SK-N-SH (cell line): ENCODE results near the gene POLL. TPM values are rescaled to one million over a fixed set of nuclear protein-coding genes. Genes with fewer than 3 reads are reported as not detected.
"Not testable (repeated sequence)": the region's sequence is repeated elsewhere in the genome, so short reads cannot be mapped to it uniquely, and the experiment has no call there.

ENCODE experiments used
- CTCF ChIA-PET: fragments of 300-600, 350-600 bp; formaldehyde crosslinking; extraction: SDS; loops from one replicate; lab custom pipeline; 2021; lab: Yijun Ruan, JAX
- POLR2A ChIA-PET: fragments of 350-600 bp; sonication (Branson Sonifier 250); formaldehyde crosslinking; extraction: SDS; loops from one replicate; lab custom pipeline; 2020; ENCODE audit warnings: antibody characterized with exemption, inconsistent platforms; lab: Yijun Ruan, JAX
- DNase-seq: peaks from one replicate; pipeline ENCODE4 v3.0.0; 2012
- H2AFZ ChIP-seq: fragments of 200-600 bp; sonication (generic); 2 replicates; pipeline ENCODE4 v1.8.1; 2016; ENCODE audit warnings: antibody characterized with exemption, mild to moderate bottlenecking, low read depth
- H3F3A ChIP-seq: fragments of 200-600 bp; sonication (generic); replicated peaks from 2 replicates; pipeline ENCODE3; 2016; ENCODE audit warnings: antibody characterized with exemption, mild to moderate bottlenecking; ENCODE audit not compliant: insufficient read depth
- H3K27ac ChIP-seq, 2 experiments: fragments of 200-500 bp in 1 of 2; fragments of 200-600 bp in 1 of 2; sonication (Bioruptor generic) in 1 of 2; sonication (generic), shearing (Covaris generic) in 1 of 2; 2 replicates each; pipeline versions ENCODE4 v1.5.1 to v1.6.1; 2014 to 2016; ENCODE audit warnings: low read depth in 2 of 2, inconsistent platforms in 1 of 2, low read length in 1 of 2, mild to moderate bottlenecking in 1 of 2, mixed read lengths in 1 of 2
- H3K27me3 ChIP-seq: fragments of 200-600 bp; sonication (generic), shearing (Covaris generic); 2 replicates; pipeline ENCODE4 v1.6.1; 2016; ENCODE audit warnings: mixed run types; ENCODE audit not compliant: insufficient read depth
- H3K36me3 ChIP-seq, 2 experiments: fragments of 200-500 bp in 1 of 2; fragments of 200-600 bp in 1 of 2; sonication (Bioruptor generic) in 1 of 2; sonication (generic) in 1 of 2; replicated peaks in 1 of 2; 2 replicates each; pipeline versions ENCODE3 to v1.5.1; 2014 to 2016; ENCODE audit warnings: low read length in 1 of 2, mild to moderate bottlenecking in 1 of 2; ENCODE audit not compliant: insufficient read depth in 2 of 2, control insufficient read depth in 1 of 2
- H3K4me1 ChIP-seq, 2 experiments: fragments of 200-500 bp in 1 of 2; fragments of 200-600 bp in 1 of 2; sonication (Bioruptor generic) in 1 of 2; sonication (generic), shearing (Covaris generic) in 1 of 2; 2 replicates each; pipeline versions ENCODE4 v1.5.1 to v1.6.1; 2014 to 2016; ENCODE audit warnings: low read depth in 1 of 2, low read length in 1 of 2, mixed run types in 1 of 2; ENCODE audit not compliant: insufficient read depth in 2 of 2, control insufficient read depth in 1 of 2
- H3K4me2 ChIP-seq: fragments of 200-600 bp; sonication (generic), shearing (Covaris generic); 2 replicates; pipeline ENCODE4 v1.6.1; 2017; ENCODE audit warnings: mixed run types
- H3K4me3 ChIP-seq, 2 experiments: fragments of 200-500 bp in 1 of 2; fragments of 200-600 bp in 1 of 2; sonication (Bioruptor generic) in 1 of 2; sonication (generic), shearing (Covaris generic) in 1 of 2; 2 replicates each; pipeline versions ENCODE4 v1.5.1 to v1.8.1; 2014 to 2016; ENCODE audit warnings: low read depth in 2 of 2, inconsistent platforms in 1 of 2, low read length in 1 of 2, mild to moderate bottlenecking in 1 of 2, mixed read lengths in 1 of 2, moderate library complexity in 1 of 2
- H3K79me2 ChIP-seq: fragments of 200-600 bp; sonication (generic); 2 replicates; pipeline ENCODE4 v1.8.1; 2017; ENCODE audit warnings: mild to moderate bottlenecking; ENCODE audit not compliant: insufficient read depth
- H3K9ac ChIP-seq: fragments of 200-600 bp; sonication (generic); 2 replicates; pipeline ENCODE4 v1.6.1; 2017; ENCODE audit warnings: mixed run types
- H3K9me2 ChIP-seq: fragments of 200-600 bp; sonication (generic); 2 replicates; pipeline ENCODE4 v1.6.1; 2017; ENCODE audit warnings: mixed run types
- H3K9me3 ChIP-seq: fragments of 200-600 bp; sonication (generic); 2 replicates; pipeline ENCODE4 v1.6.1; 2017; ENCODE audit warnings: mixed run types, mild to moderate bottlenecking, moderate library complexity
- H4K20me1 ChIP-seq: fragments of 200-600 bp; sonication (generic); 2 replicates; pipeline ENCODE4 v1.6.1; 2017; ENCODE audit warnings: mild to moderate bottlenecking, mixed run types; ENCODE audit not compliant: insufficient read depth
- CHD2 ChIP-seq: fragments of 150-350 bp; IDR thresholded peaks from 2 replicates; pipeline ENCODE4 v1.6.1; 2018; ENCODE audit warnings: low read length; ENCODE audit not compliant: partially characterized antibody
- CTCF ChIP-seq: fragments of 200-600 bp; sonication (generic); IDR thresholded peaks from 2 replicates; pipeline ENCODE4 v1.6.1; 2017; ENCODE audit warnings: antibody characterized with exemption, mild to moderate bottlenecking, moderate library complexity
- GATA2 ChIP-seq: sonication (generic); formaldehyde crosslinking; IDR thresholded peaks from 2 replicates; pipeline ENCODE4 v1.5.0; 2020; ENCODE audit warnings: mild to moderate bottlenecking, missing genetic modification reagents
- PBX3 ChIP-seq: IDR thresholded peaks from 2 replicates; pipeline ENCODE4; 2012
- POLR2AphosphoS5 ChIP-seq: IDR thresholded peaks from 2 replicates; pipeline ENCODE4 v1.6.1; 2012; ENCODE audit warnings: low read depth, low read length
- RXRA ChIP-seq: IDR thresholded peaks from 2 replicates; pipeline ENCODE4 v1.4.0; 2012; ENCODE audit warnings: low read depth, mild to moderate bottlenecking, borderline replicate concordance
- SMC3 ChIP-seq: IDR thresholded peaks from 2 replicates; pipeline ENCODE4 v1.6.1; 2012; ENCODE audit warnings: low read depth, low read length, improper control_type of control experiment
- USF1 ChIP-seq: IDR thresholded peaks from 2 replicates; pipeline ENCODE4 v1.4.0; 2012; ENCODE audit warnings: low read depth, borderline replicate concordance
- WGBS: methylation state at CpG from one replicate; pipeline ENCODE4 v1.1.6; 2017; ENCODE audit warnings: low lambda C conversion rate; 5-methylcytosine and 5-hydroxymethylcytosine counted together
- polyA plus RNA-seq, 3 experiments: library from polyadenylated mRNA; depleted of rRNA; stranded (reverse); fragments of >200 nt; gene quantifications; 2 replicates each; pipeline ENCODE4 v1.2.3, GENCODE V29; 2012

The POLL gene
- polyA plus RNA-seq, 1 of the 3 experiments (the other 2 are of a cell fraction): 22.0 TPM

GRCh38 chr10:101587725-101588653 lies at the start of gene POLL, which contains the start of gene DPCD (continued):
- no peak for TF ChIP-seq RXRA
- no peak for TF ChIP-seq PBX3
- TF ChIP-seq GATA2 (CRISPR knock-in tag): no peak
- TF ChIP-seq POLR2AphosphoS5: peak; percentile 76

- POLR2A ChIA-PET, H4K20me1 ChIP-seq, H3K4me2 ChIP-seq, H3K27me3 ChIP-seq, H3F3A ChIP-seq, H3K4me1 ChIP-seq, H3K27ac ChIP-seq, CTCF ChIA-PET, H3K9me2 ChIP-seq, DNase-seq, H3K79me2 ChIP-seq, H3K9ac ChIP-seq, H3K9me3 ChIP-seq, H3K4me3 ChIP-seq, H2AFZ ChIP-seq: not testable (repeated sequence)
- peaks cover 8 to 14% of the 10 kb centered on the region in 2 experiments for H3K36me3 ChIP-seq
- 93% methylated on average over 4 of the region's 4 CpGs for WGBS
Observed at GRCh38 chr10:101633510-101633909, 45.5 kb upstream of the POLL start.

- Histone ChIP-seq H3K9ac (no peak overlapping the region), H3F3A (no peaks in the 10 kb centered on the region), H4K20me1 (no peaks in the 10 kb centered on the region), H3K9me3 (no peaks in the 10 kb centered on the region), H3K4me3 (no peak overlapping the region), H3K9me2 (no peaks in the 10 kb centered on the region), H3K4me1 (peaks cover 0 to 6% of the 10 kb centered on the region in 2 experiments; a peak in 1 of 4 replicates), H3K79me2 (no peaks in the 10 kb centered on the region), H3K27me3 (no peaks in the 10 kb centered on the region), H3K27ac (no peak overlapping the region), H3K4me2 (no peak overlapping the region), H2AFZ (no peak overlapping the region), H3K36me3 (peaks cover 3 to 10% of the 10 kb centered on the region in 2 experiments)
- TF ChIP-seq USF1: no peak
- no peak for TF ChIP-seq CTCF
- TF ChIP-seq CHD2: no peak
- TF ChIP-seq SMC3: no peak
- 89% methylated on average over 8 of the region's 8 CpGs for WGBS
- POLR2A ChIA-PET: no interaction called here
- DNase-seq: no peak
- CTCF ChIA-PET: interaction anchor here (2.8 kb wide), 1 partner anchor 29 kb away, joined by 11 read pairs; no protein-coding TSS in a partner anchor
Observed at GRCh38 chr10:101631821-101632475, 43.9 kb upstream of the POLL start.
